ENCODE results near the gene CRHBP. TPM values are rescaled to one million over a fixed set of nuclear protein-coding genes. Genes with fewer than 3 reads are reported as not detected.
A peak's percentile ranks its signal among the peaks of the same experiment; 100 is the strongest.

The CRHBP gene
- total and polyA plus RNA-seq, 2 donors (not counting 1 experiment from before 2014, with no cell fraction given) = 0.62 to 1.7 TPM

- no peak overlapping the region for H3K4me2 ChIP-seq (replicated peaks; ENCODE audit: low read depth, low read length, poor library complexity, severe bottlenecking)
- H3K27me3 Mint-ChIP-seq = peaks cover 30% of the 10 kb centered on the region
- ATAC-seq (ENCODE audit: low read depth) = no peak
- 0% methylated on average over 1 of the region's 3 CpGs for WGBS (ENCODE audit: insufficient coverage)
- no peaks in the 10 kb centered on the region for H4K20me1 ChIP-seq (ENCODE audit: control insufficient read depth, insufficient read depth, low read length, poor library complexity, severe bottlenecking)
- no peak overlapping the region for H3K4me3 Mint-ChIP-seq
- no peaks in the 10 kb centered on the region for H3K36me3 ChIP-seq (replicated peaks in 1 of 2; ENCODE audit: control extremely low read depth in 1 of 2, control insufficient read depth in 1 of 2, extremely low read depth in 1 of 2, insufficient read depth in 2 of 2, low read length in 1 of 2)
- no peak overlapping the region for H3K4me3 ChIP-seq (ENCODE audit: control extremely low read depth in 1 of 5, extremely low read depth in 1 of 5, insufficient read depth in 1 of 5, low read depth in 2 of 5, low read length in 4 of 5)
- no peaks in the 10 kb centered on the region for H3K9me3 Mint-ChIP-seq (ENCODE audit: insufficient read depth)
- H3K27me3 ChIP-seq (replicated peaks in 1 of 4; ENCODE audit: control extremely low read depth in 1 of 4, control insufficient read depth in 3 of 4, insufficient read depth in 4 of 4, low read length in 3 of 4) = peaks cover 0 to 7% (median 4%) of the 10 kb centered on the region in 4 experiments
- H3K27ac ChIP-seq (ENCODE audit: low read length in 2 of 2) = no peak overlapping the region
- TF ChIP-seq CTCF (IDR thresholded peaks at IDR 0.05) = no peak
- no peak for TF ChIP-seq EZH2 (IDR thresholded peaks at IDR 0.05; ENCODE audit: borderline replicate concordance, insufficient read depth, low read depth, low read length, poor library complexity, severe bottlenecking)
- peaks cover 0 to 2% (median 0%) of the 10 kb centered on the region in 3 donors for H3K9me3 ChIP-seq (ENCODE audit: control extremely low read depth in 1 of 3, control insufficient read depth in 2 of 3, insufficient read depth in 1 of 3, low read length in 2 of 3)
- no peak overlapping the region for H3K27ac Mint-ChIP-seq
- DNase-seq = peak; percentile 29
- H3K4me1 ChIP-seq (ENCODE audit: control insufficient read depth in 2 of 2, insufficient read depth in 2 of 2, low read length in 2 of 2) = no peaks in the 10 kb centered on the region
- ChIA-PET CTCF (interaction anchor here (1.0 to 1.7 kb wide), 3 partner anchors 146 to 242 kb away, joined by 3 to 6 read pairs (median 5); no protein-coding TSS in a partner anchor), POLR2A (no interaction called here)
- H3K9ac ChIP-seq (ENCODE audit: low read length) = no peak overlapping the region
- intact Hi-C loops (cut with micrococcal nuclease) = no loop called here
- no peaks in the 10 kb centered on the region for H3K79me2 ChIP-seq (ENCODE audit: control insufficient read depth, insufficient read depth, low read length)
- no peak overlapping the region for H2AFZ ChIP-seq (ENCODE audit: insufficient read depth, low read depth, low read length, poor library complexity, severe bottlenecking)
- H3K4me1 Mint-ChIP-seq = no peaks in the 10 kb centered on the region
Observed at GRCh38 chr5:77015938-77016569, 63.2 kb downstream of the CRHBP start.

- WGBS (ENCODE audit: insufficient coverage) = no CpG with 5 or more reads among the region's 1 CpG
- Histone ChIP-seq H3K4me3 (ENCODE audit: control extremely low read depth in 1 of 5, extremely low read depth in 1 of 5, insufficient read depth in 1 of 5, low read depth in 2 of 5, low read length in 4 of 5) (no peak overlapping the region), H2AFZ (ENCODE audit: insufficient read depth, low read depth, low read length, poor library complexity, severe bottlenecking) (no peak overlapping the region), H3K36me3 (replicated peaks in 1 of 2; ENCODE audit: control extremely low read depth in 1 of 2, control insufficient read depth in 1 of 2, extremely low read depth in 1 of 2, insufficient read depth in 2 of 2, low read length in 1 of 2) (no peaks in the 10 kb centered on the region), H4K20me1 (ENCODE audit: control insufficient read depth, insufficient read depth, low read length, poor library complexity, severe bottlenecking) (no peaks in the 10 kb centered on the region), H3K27me3 (replicated peaks in 1 of 4; ENCODE audit: control extremely low read depth in 1 of 4, control insufficient read depth in 3 of 4, insufficient read depth in 4 of 4, low read length in 3 of 4) (peaks cover 0 to 7% (median 4%) of the 10 kb centered on the region in 4 experiments), H3K4me2 (replicated peaks; ENCODE audit: low read depth, low read length, poor library complexity, severe bottlenecking) (no peak overlapping the region), H3K27ac (ENCODE audit: low read length in 2 of 2) (no peak overlapping the region), H3K4me1 (ENCODE audit: control insufficient read depth in 2 of 2, insufficient read depth in 2 of 2, low read length in 2 of 2) (no peaks in the 10 kb centered on the region), H3K79me2 (ENCODE audit: control insufficient read depth, insufficient read depth, low read length) (no peaks in the 10 kb centered on the region), H3K9ac (ENCODE audit: low read length) (no peak overlapping the region), H3K9me3 (ENCODE audit: control extremely low read depth in 1 of 3, control insufficient read depth in 2 of 3, insufficient read depth in 1 of 3, low read length in 2 of 3) (peaks cover 0 to 2% (median 0%) of the 10 kb centered on the region in 3 donors)
- TF ChIP-seq EZH2 (IDR thresholded peaks at IDR 0.05; ENCODE audit: borderline replicate concordance, insufficient read depth, low read depth, low read length, poor library complexity, severe bottlenecking) (no peak), CTCF (IDR thresholded peaks at IDR 0.05) (no peak)
- ATAC-seq (ENCODE audit: low read depth) (no peak), DNase-seq (no peak)
- Mint-ChIP-seq H3K4me1 (no peaks in the 10 kb centered on the region), H3K9me3 (ENCODE audit: insufficient read depth) (no peaks in the 10 kb centered on the region), H3K4me3 (no peak overlapping the region), H3K27me3 (peaks cover 36% of the 10 kb centered on the region), H3K27ac (no peak overlapping the region)
- intact Hi-C loops (cut with micrococcal nuclease) = no loop called here
- POLR2A ChIA-PET = interaction anchor here (0.6 kb wide), 1 partner anchor 95 kb away, joined by 3 read pairs; no protein-coding TSS in a partner anchor
- CTCF ChIA-PET = interaction anchor here (1.0 to 1.7 kb wide), 3 partner anchors 146 to 243 kb away, joined by 3 to 6 read pairs (median 5); no protein-coding TSS in a partner anchor
Observed at GRCh38 chr5:77016962-77017361, 64.1 kb downstream of the CRHBP start.
